GM12892 (cell line): ENCODE results near the gene TMEM30B.

Source experiments
- POLR2A ChIP-seq: IDR thresholded peaks from 2 replicates; pipeline ENCODE4 v1.6.1; 2011; ENCODE audit warnings: low read depth, low read length, control low read depth
- POLR2AphosphoS5 ChIP-seq: IDR thresholded peaks from 2 replicates; pipeline ENCODE4 v1.6.1; 2011; ENCODE audit warnings: low read depth, low read length, control low read depth

GRCh38 chr14:61287196-61287595, 6.1 kb upstream of the TMEM30B start:
- no peak for TF ChIP-seq POLR2A
- TF ChIP-seq POLR2AphosphoS5 = no peak
